Measurements from ENCODE around the gene ADGRL4.

Gene ADGRL4

DNA sequence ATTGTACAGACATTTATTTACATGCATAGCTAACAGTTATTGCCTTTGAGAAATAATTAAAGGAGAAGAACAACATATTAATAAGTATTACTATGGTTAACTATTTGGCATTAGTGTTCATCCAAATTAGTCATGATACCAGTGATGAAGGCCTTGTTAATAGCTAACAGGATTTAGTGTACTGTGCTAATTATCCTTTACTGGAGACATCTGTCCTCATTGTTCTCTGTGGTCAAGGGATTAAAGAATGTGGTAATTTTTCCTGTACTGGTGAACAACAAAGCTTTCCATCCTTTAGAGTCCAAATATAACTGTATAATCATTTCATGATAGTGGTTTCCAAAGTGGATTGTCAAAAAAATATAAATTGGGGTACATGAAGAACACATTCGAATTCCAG lies 103.9 kb downstream of the ADGRL4 start:
- TF ChIP-seq POLR2AphosphoS5 (IDR thresholded peaks at IDR 0.05; ENCODE audit: low read depth) (no peak), GABPA (IDR thresholded peaks at IDR 0.05; ENCODE audit: low read depth) (no peak), SPI1 (IDR thresholded peaks at IDR 0.05; ENCODE audit: borderline replicate concordance, low read depth) (no peak)
- TF ChIP-seq, protein P1, sequence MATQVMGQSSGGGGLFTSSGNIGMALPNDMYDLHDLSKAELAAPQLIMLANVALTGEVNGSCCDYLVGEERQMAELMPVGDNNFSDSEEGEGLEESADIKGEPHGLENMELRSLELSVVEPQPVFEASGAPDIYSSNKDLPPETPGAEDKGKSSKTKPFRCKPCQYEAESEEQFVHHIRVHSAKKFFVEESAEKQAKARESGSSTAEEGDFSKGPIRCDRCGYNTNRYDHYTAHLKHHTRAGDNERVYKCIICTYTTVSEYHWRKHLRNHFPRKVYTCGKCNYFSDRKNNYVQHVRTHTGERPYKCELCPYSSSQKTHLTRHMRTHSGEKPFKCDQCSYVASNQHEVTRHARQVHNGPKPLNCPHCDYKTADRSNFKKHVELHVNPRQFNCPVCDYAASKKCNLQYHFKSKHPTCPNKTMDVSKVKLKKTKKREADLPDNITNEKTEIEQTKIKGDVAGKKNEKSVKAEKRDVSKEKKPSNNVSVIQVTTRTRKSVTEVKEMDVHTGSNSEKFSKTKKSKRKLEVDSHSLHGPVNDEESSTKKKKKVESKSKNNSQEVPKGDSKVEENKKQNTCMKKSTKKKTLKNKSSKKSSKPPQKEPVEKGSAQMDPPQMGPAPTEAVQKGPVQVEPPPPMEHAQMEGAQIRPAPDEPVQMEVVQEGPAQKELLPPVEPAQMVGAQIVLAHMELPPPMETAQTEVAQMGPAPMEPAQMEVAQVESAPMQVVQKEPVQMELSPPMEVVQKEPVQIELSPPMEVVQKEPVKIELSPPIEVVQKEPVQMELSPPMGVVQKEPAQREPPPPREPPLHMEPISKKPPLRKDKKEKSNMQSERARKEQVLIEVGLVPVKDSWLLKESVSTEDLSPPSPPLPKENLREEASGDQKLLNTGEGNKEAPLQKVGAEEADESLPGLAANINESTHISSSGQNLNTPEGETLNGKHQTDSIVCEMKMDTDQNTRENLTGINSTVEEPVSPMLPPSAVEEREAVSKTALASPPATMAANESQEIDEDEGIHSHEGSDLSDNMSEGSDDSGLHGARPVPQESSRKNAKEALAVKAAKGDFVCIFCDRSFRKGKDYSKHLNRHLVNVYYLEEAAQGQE (IDR thresholded peaks at IDR 0.05; ENCODE audit: insufficient replicate concordance, low read depth), result no peak
- TF ChIP-seq, protein P2, sequence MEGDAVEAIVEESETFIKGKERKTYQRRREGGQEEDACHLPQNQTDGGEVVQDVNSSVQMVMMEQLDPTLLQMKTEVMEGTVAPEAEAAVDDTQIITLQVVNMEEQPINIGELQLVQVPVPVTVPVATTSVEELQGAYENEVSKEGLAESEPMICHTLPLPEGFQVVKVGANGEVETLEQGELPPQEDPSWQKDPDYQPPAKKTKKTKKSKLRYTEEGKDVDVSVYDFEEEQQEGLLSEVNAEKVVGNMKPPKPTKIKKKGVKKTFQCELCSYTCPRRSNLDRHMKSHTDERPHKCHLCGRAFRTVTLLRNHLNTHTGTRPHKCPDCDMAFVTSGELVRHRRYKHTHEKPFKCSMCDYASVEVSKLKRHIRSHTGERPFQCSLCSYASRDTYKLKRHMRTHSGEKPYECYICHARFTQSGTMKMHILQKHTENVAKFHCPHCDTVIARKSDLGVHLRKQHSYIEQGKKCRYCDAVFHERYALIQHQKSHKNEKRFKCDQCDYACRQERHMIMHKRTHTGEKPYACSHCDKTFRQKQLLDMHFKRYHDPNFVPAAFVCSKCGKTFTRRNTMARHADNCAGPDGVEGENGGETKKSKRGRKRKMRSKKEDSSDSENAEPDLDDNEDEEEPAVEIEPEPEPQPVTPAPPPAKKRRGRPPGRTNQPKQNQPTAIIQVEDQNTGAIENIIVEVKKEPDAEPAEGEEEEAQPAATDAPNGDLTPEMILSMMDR (IDR thresholded peaks at IDR 0.05; ENCODE audit: insufficient read depth, low read length), result no peak

DNA sequence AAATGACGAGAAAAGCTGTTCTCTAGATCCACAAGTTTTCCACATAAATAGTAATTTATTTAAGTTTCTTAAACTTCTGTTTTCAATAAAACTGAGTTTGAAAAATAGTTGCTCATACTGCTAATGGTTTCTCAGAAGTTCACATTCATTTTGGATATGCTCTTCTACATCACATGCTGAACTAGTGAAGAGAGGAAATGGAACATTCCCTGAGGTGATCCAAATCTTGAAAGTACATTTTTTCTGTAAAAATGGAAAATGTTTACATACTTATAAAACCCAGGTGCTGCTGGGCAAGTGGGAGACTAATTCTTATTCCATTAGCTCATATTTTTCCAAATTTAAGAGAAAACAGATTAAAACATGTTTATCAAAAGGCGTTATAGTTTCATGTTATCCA lies 111.7 kb downstream of the ADGRL4 start:
- Histone ChIP-seq H3K27ac (replicated peaks) (no peak overlapping the region), H3K27me3 (ENCODE audit: insufficient read depth, poor library complexity, severe bottlenecking) (no peaks in the 10 kb centered on the region), H3K4me3 (replicated peaks; ENCODE audit: insufficient read depth, low read length) (no peak overlapping the region)
- TF ChIP-seq, protein P2 (IDR thresholded peaks at IDR 0.05; ENCODE audit: insufficient read depth, low read length), result no peak
- TF ChIP-seq POLR2AphosphoS5 (IDR thresholded peaks at IDR 0.05; ENCODE audit: low read depth) (no peak), GABPA (IDR thresholded peaks at IDR 0.05; ENCODE audit: low read depth) (no peak), SPI1 (IDR thresholded peaks at IDR 0.05; ENCODE audit: borderline replicate concordance, low read depth) (no peak)
- TF ChIP-seq, protein P1 (IDR thresholded peaks at IDR 0.05; ENCODE audit: insufficient replicate concordance, low read depth), result no peak
- no peak for DNase-seq (ENCODE audit: low read depth in 1 of 2, low spot score in 1 of 2)

More for the DNA sequence above, 103.9 kb downstream of the ADGRL4 start:
- H3K27ac ChIP-seq (replicated peaks), result no peak overlapping the region
- H3K4me3 ChIP-seq (replicated peaks; ENCODE audit: insufficient read depth, low read length), result no peak overlapping the region
- no peaks in the 10 kb centered on the region for H3K27me3 ChIP-seq (ENCODE audit: insufficient read depth, poor library complexity, severe bottlenecking)
- DNase-seq (ENCODE audit: low read depth in 1 of 2, low spot score in 1 of 2), result no peak

DNA sequence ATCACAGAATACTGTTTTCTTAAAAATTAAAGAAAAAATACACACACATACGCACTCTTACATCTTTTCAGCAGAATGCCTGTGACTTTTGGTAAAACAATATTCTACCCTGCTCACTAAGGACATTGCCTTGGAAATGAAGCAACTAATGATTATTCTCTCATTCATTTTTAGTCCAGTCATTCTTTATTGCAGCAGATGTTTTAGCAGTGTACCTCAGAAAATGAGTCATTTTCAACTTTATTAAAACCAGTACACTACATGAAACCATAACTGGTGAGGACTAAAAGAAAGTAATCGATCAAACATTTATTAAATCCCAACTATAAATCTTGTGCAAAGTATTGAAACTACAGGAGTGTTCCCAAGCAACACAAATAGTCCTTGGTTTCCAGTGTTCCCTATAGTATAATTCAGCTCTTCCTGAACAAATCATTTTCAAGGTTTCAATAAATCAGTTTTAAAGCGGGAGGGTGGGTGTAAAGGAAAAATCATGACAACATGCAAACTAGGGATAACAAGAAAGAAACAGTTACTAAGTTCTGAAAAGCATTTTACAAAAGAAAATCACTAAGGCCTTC lies 114.2 kb downstream of the ADGRL4 start:
- H3K4me3 ChIP-seq (replicated peaks; ENCODE audit: insufficient read depth, low read length), result no peak overlapping the region
- no peak overlapping the region for H3K27ac ChIP-seq (replicated peaks)
- no peaks in the 10 kb centered on the region for H3K27me3 ChIP-seq (ENCODE audit: insufficient read depth, poor library complexity, severe bottlenecking)
- no peak for DNase-seq (ENCODE audit: low read depth in 1 of 2, low spot score in 1 of 2)
- no peak for TF ChIP-seq GABPA (IDR thresholded peaks at IDR 0.05; ENCODE audit: low read depth)
- TF ChIP-seq, protein P2 (IDR thresholded peaks at IDR 0.05; ENCODE audit: insufficient read depth, low read length), result no peak
- no peak for TF ChIP-seq SPI1 (IDR thresholded peaks at IDR 0.05; ENCODE audit: borderline replicate concordance, low read depth)
- TF ChIP-seq POLR2AphosphoS5 (IDR thresholded peaks at IDR 0.05; ENCODE audit: low read depth), result no peak
- TF ChIP-seq, protein P1 (IDR thresholded peaks at IDR 0.05; ENCODE audit: insufficient replicate concordance, low read depth), result no peak
